BLaER1 (cell line): ENCODE data around the gene DLEC1.

Experiments
- H3K27ac ChIP-seq: shearing (Covaris generic); formaldehyde crosslinking; 2 replicates; pipeline ENCODE4 v1.8.1; 2022
- H3K27me3 ChIP-seq: shearing (Covaris generic); formaldehyde crosslinking; 2 replicates; pipeline ENCODE4 v1.8.1; 2022
- H3K36me3 ChIP-seq: shearing (Covaris generic); formaldehyde crosslinking; 2 replicates; pipeline ENCODE4 v1.8.1; 2022
- H3K4me1 ChIP-seq: shearing (Covaris generic); formaldehyde crosslinking; 2 replicates; pipeline ENCODE4 v1.8.1; 2022
- H3K4me2 ChIP-seq: shearing (Covaris generic); formaldehyde crosslinking; 2 replicates; pipeline ENCODE4 v1.8.1; 2022
- H3K4me3 ChIP-seq: shearing (Covaris generic); formaldehyde crosslinking; 2 replicates; pipeline ENCODE4 v1.8.1; 2022
- H3K9ac ChIP-seq: shearing (Covaris generic); formaldehyde crosslinking; 2 replicates; pipeline ENCODE4 v1.8.1; 2022
- H3K9me3 ChIP-seq: shearing (Covaris generic); formaldehyde crosslinking; 2 replicates; pipeline ENCODE4 v1.8.1; 2022
- H4K20me1 ChIP-seq: shearing (Covaris generic); formaldehyde crosslinking; 2 replicates; pipeline ENCODE4 v1.8.1; 2022
- Cebpa-rat ChIP-seq: shearing (Covaris generic); IDR thresholded peaks from 2 replicates; pipeline ENCODE4 v1.8.1; 2022

DLEC1 gene

DNA sequence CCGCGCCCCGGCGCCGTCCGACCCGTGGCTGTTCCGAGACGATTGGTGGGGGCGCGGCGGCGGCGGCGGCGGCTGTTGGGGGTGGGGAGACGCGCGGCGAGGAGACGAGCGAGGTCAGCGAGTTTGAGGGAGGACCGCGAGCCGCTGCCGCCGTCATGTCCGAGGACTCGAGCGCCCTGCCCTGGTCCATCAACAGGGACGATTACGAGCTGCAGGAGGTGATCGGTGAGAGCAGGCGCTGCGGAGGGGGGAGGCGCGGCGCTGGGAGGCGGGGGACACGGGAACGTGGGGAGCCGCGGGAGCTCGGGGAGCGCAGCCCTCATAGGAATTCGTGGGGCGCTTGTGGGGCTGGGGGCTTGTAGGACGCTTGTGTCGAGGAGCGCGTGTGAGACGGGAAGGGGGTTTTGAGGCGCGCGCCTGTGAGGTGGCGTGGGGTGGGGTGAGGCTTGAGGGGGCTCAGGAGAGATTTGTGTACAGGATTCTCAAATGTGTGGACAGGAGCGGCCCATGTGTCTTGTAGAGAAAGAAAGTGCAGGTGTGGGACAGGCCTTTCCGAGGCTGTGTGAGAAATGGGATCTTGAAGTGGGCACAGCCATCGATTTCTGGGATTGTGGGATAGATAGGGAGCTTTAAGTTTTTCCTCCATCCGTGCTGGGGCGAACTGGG, 126.8 kb downstream of the DLEC1 start:
- H4K20me1 ChIP-seq: peaks cover 47% of the 10 kb centered on the region
- 0 out of 2 replicates have a peak, but pooled peaks cover 5% of the 10 kb centered on the region for H3K36me3 ChIP-seq
- no peak for TF ChIP-seq Cebpa-rat
- H3K9ac ChIP-seq: peak overlapping the region; percentile 97
- peak overlapping the region; percentile 97 for H3K4me3 ChIP-seq
- H3K9me3 ChIP-seq: no peaks in the 10 kb centered on the region
- H3K27ac ChIP-seq: peak overlapping the region; percentile 99
- H3K4me1 ChIP-seq: peaks cover 36% of the 10 kb centered on the region
- peak overlapping the region; percentile 98 for H3K4me2 ChIP-seq
- H3K27me3 ChIP-seq: no peaks in the 10 kb centered on the region

DNA sequence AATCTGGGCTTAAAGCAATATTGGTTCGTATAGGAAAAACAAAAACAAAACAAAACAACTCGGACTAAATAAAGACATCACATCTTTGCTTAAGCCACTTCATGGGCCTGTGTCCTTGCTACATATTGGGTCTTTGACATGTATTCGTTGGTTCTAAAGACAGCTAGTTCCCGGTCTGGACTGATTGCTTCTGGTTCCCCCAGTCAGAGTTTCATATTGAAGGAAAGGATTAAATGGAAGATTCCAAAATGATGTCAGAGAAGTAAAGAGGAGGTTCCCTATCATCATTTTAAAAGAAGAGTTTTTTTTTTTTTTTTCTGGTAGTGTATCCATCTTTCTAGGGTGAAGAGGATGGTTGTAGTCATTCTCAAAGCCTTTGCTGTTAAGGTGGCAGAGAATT, 128.6 kb downstream of the DLEC1 start:
- H3K4me2 ChIP-seq: peak overlapping the region; percentile 98
- H3K9ac ChIP-seq: no peak overlapping the region
- H3K27ac ChIP-seq: no peak overlapping the region
- H3K27me3 ChIP-seq: no peaks in the 10 kb centered on the region
- peaks cover 36% of the 10 kb centered on the region for H3K4me1 ChIP-seq
- no peak overlapping the region for H3K4me3 ChIP-seq
- no peaks in the 10 kb centered on the region for H3K9me3 ChIP-seq
- no peak for TF ChIP-seq Cebpa-rat
- H3K36me3 ChIP-seq: 0 out of 2 replicates have a peak, but pooled peaks cover 5% of the 10 kb centered on the region
- peaks cover 65% of the 10 kb centered on the region for H4K20me1 ChIP-seq

DNA sequence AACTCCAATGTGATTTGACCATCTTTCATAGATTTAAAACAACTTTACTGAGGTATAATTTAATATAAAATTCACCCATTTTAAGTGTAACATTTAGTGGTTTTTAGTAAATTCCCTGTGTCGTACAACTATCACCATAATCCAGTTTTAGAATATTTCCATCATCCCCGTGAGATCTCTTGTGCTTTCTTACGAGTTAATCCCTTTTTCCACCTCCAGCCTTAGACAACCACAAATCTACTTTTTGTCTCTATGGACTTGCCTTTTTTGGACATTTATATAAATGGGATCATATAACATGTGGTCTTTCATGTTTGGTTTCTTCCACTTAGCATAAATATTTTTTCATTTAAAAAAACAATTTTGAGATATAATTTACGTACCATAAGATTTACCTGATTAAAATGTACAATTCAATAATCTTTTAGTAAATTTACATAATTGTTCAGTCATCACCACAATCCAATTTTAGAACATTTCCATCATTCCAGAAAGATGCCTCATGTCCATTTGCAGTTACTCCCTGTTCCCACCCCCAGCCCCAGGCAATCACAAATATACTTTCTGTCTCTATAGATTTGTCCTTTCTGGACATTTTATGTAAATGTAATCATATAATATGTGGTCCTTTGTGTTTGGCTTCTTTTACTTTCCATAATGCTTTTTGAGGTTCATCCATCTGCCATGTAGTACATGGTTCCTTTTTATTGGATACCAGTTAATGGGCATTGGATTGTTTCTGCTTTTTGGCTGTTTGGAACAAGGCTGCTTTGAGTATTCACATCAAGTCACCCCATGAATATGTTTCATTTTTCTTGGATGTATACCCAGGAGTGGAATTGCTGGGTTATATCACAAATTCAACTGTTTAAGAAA, 129.4 kb downstream of the DLEC1 start:
- peaks cover 73% of the 10 kb centered on the region for H4K20me1 ChIP-seq
- 0 out of 2 replicates have a peak overlapping the region, but pooled peaks have one; percentile 98 for H3K4me2 ChIP-seq
- H3K4me3 ChIP-seq: no peak overlapping the region
- no peaks in the 10 kb centered on the region for H3K27me3 ChIP-seq
- no peak for TF ChIP-seq Cebpa-rat
- peaks cover 36% of the 10 kb centered on the region for H3K4me1 ChIP-seq
- H3K9ac ChIP-seq: no peak overlapping the region
- no peak overlapping the region for H3K27ac ChIP-seq
- 0 out of 2 replicates have a peak, but pooled peaks cover 5% of the 10 kb centered on the region for H3K36me3 ChIP-seq
- H3K9me3 ChIP-seq: no peaks in the 10 kb centered on the region

DNA sequence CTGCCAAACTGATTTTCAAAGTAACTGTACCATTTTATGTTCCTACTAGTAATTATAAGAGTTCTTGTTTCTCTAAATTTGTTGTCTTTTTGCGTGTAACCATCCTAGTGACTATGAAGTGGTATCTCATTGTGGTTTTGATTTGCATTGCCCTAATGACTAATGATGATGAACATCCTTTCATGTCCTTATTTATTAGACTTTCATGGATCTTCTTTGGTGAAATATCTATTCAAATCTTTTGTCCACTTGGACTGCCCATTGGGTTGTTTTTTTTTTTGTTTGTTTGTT, 130.0 kb downstream of the DLEC1 start:
- no peak overlapping the region for H3K4me2 ChIP-seq
- no peaks in the 10 kb centered on the region for H3K9me3 ChIP-seq
- 0 out of 2 replicates have a peak, but pooled peaks cover 5% of the 10 kb centered on the region for H3K36me3 ChIP-seq
- no peak for TF ChIP-seq Cebpa-rat
- no peak overlapping the region for H3K27ac ChIP-seq
- no peak overlapping the region for H3K9ac ChIP-seq
- H3K4me3 ChIP-seq: no peak overlapping the region
- H3K4me1 ChIP-seq: peaks cover 34% of the 10 kb centered on the region
- no peaks in the 10 kb centered on the region for H3K27me3 ChIP-seq
- H4K20me1 ChIP-seq: peaks cover 78% of the 10 kb centered on the region

DNA sequence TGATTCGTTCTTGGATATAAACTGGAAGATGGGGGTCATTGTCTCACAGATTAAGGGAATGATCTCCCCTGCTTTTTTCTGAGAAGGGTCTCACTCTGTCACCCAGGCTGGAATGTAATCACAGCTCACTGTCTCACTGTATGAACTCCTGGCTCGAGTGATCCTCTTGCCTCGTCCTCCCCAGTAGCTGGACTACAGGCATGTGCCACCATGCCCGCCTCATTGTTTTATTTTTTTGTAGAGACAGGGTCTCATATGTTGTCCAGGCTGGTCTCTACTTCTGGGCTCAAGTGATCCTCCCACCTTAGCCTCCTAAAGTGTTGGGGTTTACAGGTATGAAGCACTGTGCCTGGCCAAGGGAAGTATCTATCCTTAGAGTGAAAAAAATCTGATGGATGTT, 131.7 kb downstream of the DLEC1 start:
- peaks cover 96% of the 10 kb centered on the region for H4K20me1 ChIP-seq
- TF ChIP-seq Cebpa-rat: no peak
- H3K4me3 ChIP-seq: no peak overlapping the region
- 0 out of 2 replicates have a peak, but pooled peaks cover 5% of the 10 kb centered on the region for H3K36me3 ChIP-seq
- H3K4me1 ChIP-seq: peaks cover 28% of the 10 kb centered on the region
- no peaks in the 10 kb centered on the region for H3K27me3 ChIP-seq
- no peak overlapping the region for H3K4me2 ChIP-seq
- no peaks in the 10 kb centered on the region for H3K9me3 ChIP-seq
- no peak overlapping the region for H3K9ac ChIP-seq
- H3K27ac ChIP-seq: no peak overlapping the region

DNA sequence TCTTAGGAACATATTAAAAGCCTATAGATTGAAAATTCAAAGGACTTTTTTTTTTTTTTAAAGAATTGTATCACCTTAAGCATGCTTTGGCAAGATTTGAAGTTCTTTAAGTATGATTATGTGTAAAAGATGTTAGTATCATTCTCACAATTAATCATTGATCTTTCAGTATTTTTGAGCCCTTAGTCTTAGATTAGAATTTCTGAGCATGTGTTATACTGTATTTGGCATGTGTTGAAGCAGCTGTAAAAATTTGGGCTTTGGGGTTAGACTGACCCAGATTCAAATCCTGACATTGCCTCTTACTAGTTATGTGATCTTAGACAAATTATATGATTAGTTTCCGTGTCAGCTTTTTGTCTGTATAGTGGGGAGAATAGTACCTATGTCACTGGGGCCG, 132.6 kb downstream of the DLEC1 start:
- H4K20me1 ChIP-seq: peaks cover 99% of the 10 kb centered on the region
- H3K4me2 ChIP-seq: no peak overlapping the region
- TF ChIP-seq Cebpa-rat: no peak
- no peaks in the 10 kb centered on the region for H3K27me3 ChIP-seq
- peaks cover 22% of the 10 kb centered on the region for H3K4me1 ChIP-seq
- no peaks in the 10 kb centered on the region for H3K9me3 ChIP-seq
- H3K4me3 ChIP-seq: no peak overlapping the region
- no peak overlapping the region for H3K27ac ChIP-seq
- 0 out of 2 replicates have a peak, but pooled peaks cover 5% of the 10 kb centered on the region for H3K36me3 ChIP-seq
- no peak overlapping the region for H3K9ac ChIP-seq
